Skeletal muscle satellite cell (primary cell): Measurements from ENCODE around the gene CASP9. TPM values are rescaled to one million over a fixed set of nuclear protein-coding genes. Genes with fewer than 3 reads are reported as not detected.
A peak's percentile ranks its signal among the peaks of the same experiment; 100 is the strongest.

ENCODE experiments used
- H3K27me3 ChIP-seq: 2 replicates; pipeline ENCODE4 v1.7.0; 2013; ENCODE audit warnings: low read length; ENCODE audit not compliant: control insufficient read depth, insufficient read depth
- H3K36me3 ChIP-seq: 2 replicates; pipeline ENCODE4 v1.7.0; 2013; ENCODE audit warnings: mild to moderate bottlenecking, control low read depth, low read length; ENCODE audit not compliant: insufficient read depth
- H3K4me1 ChIP-seq: 2 replicates; pipeline ENCODE4 v1.7.0; 2013; ENCODE audit warnings: low read length; ENCODE audit not compliant: control insufficient read depth, insufficient read depth
- H3K4me2 ChIP-seq: 2 replicates; pipeline ENCODE4 v1.7.0; 2013; ENCODE audit warnings: mild to moderate bottlenecking, low read length
- H3K4me3 ChIP-seq: 2 replicates; pipeline ENCODE4 v1.7.0; 2013; ENCODE audit warnings: low read length
- H3K9ac ChIP-seq: 2 replicates; pipeline ENCODE4 v1.7.0; 2013; ENCODE audit warnings: mild to moderate bottlenecking, low read depth, low read length, moderate library complexity
- H3K9me3 ChIP-seq: replicated peaks from 2 replicates; pipeline ENCODE4 v1.7.0; 2013; ENCODE audit warnings: mild to moderate bottlenecking, control low read depth, low read length
- total RNA-seq: library from RNA; depleted of rRNA; stranded (reverse); fragments of >200 nt; gene quantifications from 2 replicates; pipeline ENCODE4 v1.2.3, GENCODE V29; 2012; rRNA removed

The CASP9 gene
- 5.1 and 6.1 TPM in 2 replicates for total RNA-seq

GRCh38 chr1:15524021-15524282, at the start of gene CASP9:
CASP9 (minus strand) TSS chr1:15524215; CDS start chr1:15524200, 15 bp downstream.
- no peaks in the 10 kb centered on the region for H3K36me3 ChIP-seq
- H3K9ac ChIP-seq = peak within 1 kb of the TSS; percentile 91
- peak within 1 kb of the TSS; percentile 81 for H3K4me2 ChIP-seq
- H3K4me1 ChIP-seq = peaks cover 17% of the 10 kb centered on the region
- peak within 1 kb of the TSS; percentile 92 for H3K4me3 ChIP-seq
- H3K27me3 ChIP-seq = no peaks in the 10 kb centered on the region
- no peaks in the 10 kb centered on the region for H3K9me3 ChIP-seq

- no peak overlapping the region for H3K4me3 ChIP-seq
- H3K9ac ChIP-seq = no peak overlapping the region
- no peaks in the 10 kb centered on the region for H3K9me3 ChIP-seq
- H3K27me3 ChIP-seq = no peaks in the 10 kb centered on the region
- H3K36me3 ChIP-seq = peaks cover 29% of the 10 kb centered on the region
- H3K4me2 ChIP-seq = no peak overlapping the region
- H3K4me1 ChIP-seq = peaks cover 8% of the 10 kb centered on the region
Observed at GRCh38 chr1:15573477-15573876, 49.5 kb upstream of the CASP9 start.

DNA sequence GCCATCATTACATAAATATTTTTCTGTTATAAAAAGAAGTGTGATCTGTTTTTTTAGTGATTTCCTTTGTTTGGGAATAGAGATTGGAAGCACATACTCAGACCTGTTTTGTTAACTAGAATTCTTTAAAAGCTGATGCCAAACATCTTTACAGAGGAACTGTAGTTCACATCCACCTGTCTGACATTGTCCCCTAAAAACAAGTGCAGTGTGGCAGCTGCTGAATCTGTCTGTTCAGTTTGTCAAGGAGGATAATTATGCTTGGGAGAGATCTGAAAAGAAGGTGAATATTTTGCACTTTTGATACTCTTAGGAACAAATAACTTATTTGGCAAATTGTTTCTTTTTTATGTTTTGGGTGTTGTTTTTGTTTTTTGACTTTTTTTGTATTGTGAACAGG, 47.3 kb upstream of the CASP9 start:
- Histone ChIP-seq H3K4me2 (peak overlapping the region; percentile 42), H3K9me3 (no peaks in the 10 kb centered on the region), H3K9ac (no peak overlapping the region), H3K4me3 (no peak overlapping the region), H3K36me3 (peaks cover 51% of the 10 kb centered on the region), H3K27me3 (no peaks in the 10 kb centered on the region), H3K4me1 (peaks cover 8% of the 10 kb centered on the region)

DNA sequence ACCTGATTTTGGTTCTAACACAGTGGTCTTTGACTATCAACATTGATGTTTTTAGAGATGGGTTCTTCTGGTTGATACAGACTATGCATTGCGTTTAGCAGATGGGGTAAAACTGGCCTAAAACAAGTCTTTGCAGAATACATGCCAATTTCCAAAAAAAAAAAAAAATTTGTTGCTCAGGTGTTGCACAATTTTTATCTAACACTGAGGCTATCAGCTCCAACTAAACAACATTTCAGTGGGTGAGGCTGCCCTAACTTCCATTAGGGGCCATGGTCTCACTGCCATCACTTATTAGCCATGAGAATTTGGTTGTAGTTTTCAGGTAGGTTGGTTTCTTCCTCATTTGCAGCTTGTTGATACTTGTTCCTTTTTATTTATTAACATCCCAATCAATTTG, 46.8 kb upstream of the CASP9 start:
- no peak overlapping the region for H3K4me3 ChIP-seq
- H3K36me3 ChIP-seq = peaks cover 55% of the 10 kb centered on the region
- peaks cover 8% of the 10 kb centered on the region for H3K4me1 ChIP-seq
- H3K9me3 ChIP-seq = no peaks in the 10 kb centered on the region
- no peak overlapping the region for H3K9ac ChIP-seq
- H3K4me2 ChIP-seq = no peak overlapping the region
- H3K27me3 ChIP-seq = no peaks in the 10 kb centered on the region

- Histone ChIP-seq H3K9me3 (no peaks in the 10 kb centered on the region), H3K4me3 (no peak overlapping the region), H3K4me2 (no peak overlapping the region), H3K4me1 (peaks cover 8% of the 10 kb centered on the region), H3K27me3 (no peaks in the 10 kb centered on the region), H3K9ac (no peak overlapping the region), H3K36me3 (peaks cover 68% of the 10 kb centered on the region)
Observed at GRCh38 chr1:15568387-15569073, 44.5 kb upstream of the CASP9 start.

- Histone ChIP-seq H3K36me3 (peaks cover 36% of the 10 kb centered on the region), H3K27me3 (no peaks in the 10 kb centered on the region), H3K4me2 (no peak overlapping the region), H3K9me3 (no peaks in the 10 kb centered on the region), H3K4me3 (no peak overlapping the region), H3K4me1 (no peaks in the 10 kb centered on the region), H3K9ac (no peak overlapping the region)
Observed at GRCh38 chr1:15559189-15559810, 35.3 kb upstream of the CASP9 start.

- no peak overlapping the region for H3K9ac ChIP-seq
Observed at GRCh38 chr1:15558516-15558915, 34.5 kb upstream of the CASP9 start.

DNA sequence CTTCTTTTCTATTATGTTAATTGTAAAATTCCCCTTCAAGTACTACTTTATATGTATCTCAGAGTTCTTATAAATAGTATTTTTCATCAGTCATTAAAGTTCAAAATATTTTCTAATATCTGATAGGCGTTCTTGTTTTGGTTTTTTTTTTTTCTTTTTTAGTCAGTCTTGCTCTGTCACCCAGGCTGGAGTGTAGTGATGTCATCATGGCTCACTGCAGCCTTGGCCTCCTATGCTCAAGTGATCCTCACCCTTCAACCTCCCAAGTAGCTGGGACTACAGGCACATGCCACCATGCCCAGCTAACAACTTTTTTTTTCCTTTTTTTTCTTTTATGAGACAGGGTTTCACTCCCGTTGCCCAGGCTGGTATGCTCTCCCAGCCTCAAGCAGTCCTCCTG, 33.6 kb upstream of the CASP9 start:
- Histone ChIP-seq H3K4me2 (no peak overlapping the region), H3K4me1 (no peaks in the 10 kb centered on the region), H3K36me3 (peaks cover 25% of the 10 kb centered on the region)

More at GRCh38 chr1:15558516-15558915, 34.5 kb upstream of the CASP9 start:
- H3K27me3 ChIP-seq = no peaks in the 10 kb centered on the region
- no peaks in the 10 kb centered on the region for H3K4me1 ChIP-seq
- no peaks in the 10 kb centered on the region for H3K9me3 ChIP-seq
- H3K4me3 ChIP-seq = no peak overlapping the region
- H3K36me3 ChIP-seq = peaks cover 30% of the 10 kb centered on the region
- no peak overlapping the region for H3K4me2 ChIP-seq

GRCh38 chr1:15557008-15557407, 33.0 kb upstream of the CASP9 start:
- Histone ChIP-seq H3K27me3 (no peaks in the 10 kb centered on the region), H3K4me1 (no peaks in the 10 kb centered on the region), H3K4me3 (no peak overlapping the region), H3K4me2 (no peak overlapping the region), H3K9ac (no peak overlapping the region), H3K9me3 (no peaks in the 10 kb centered on the region), H3K36me3 (peaks cover 20% of the 10 kb centered on the region)

More for the DNA sequence above, 33.6 kb upstream of the CASP9 start:
- Histone ChIP-seq H3K4me3 (no peak overlapping the region), H3K9me3 (no peaks in the 10 kb centered on the region), H3K27me3 (no peaks in the 10 kb centered on the region), H3K9ac (no peak overlapping the region)

DNA sequence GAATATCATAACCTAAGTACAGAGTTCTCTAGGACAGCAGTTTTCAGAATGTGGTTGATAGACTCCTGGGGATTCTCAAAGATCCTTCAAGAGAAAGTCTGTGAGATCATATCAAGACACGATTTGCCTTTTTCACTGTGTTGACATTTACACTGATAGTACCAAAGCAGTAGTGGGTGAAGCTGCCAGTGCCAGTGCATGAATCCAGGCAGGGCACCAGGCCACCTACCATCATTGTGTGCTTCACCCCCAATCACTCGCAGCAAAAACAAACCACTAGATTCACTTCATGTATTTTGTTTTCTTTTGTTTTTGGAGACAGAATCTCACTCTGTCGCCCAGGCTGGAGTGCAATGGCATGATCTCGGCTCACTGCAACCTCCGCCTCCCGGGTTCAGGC, 26.6 kb upstream of the CASP9 start:
- Histone ChIP-seq H3K4me1 (no peaks in the 10 kb centered on the region), H3K4me2 (no peak overlapping the region), H3K9me3 (no peaks in the 10 kb centered on the region), H3K9ac (no peak overlapping the region), H3K27me3 (no peaks in the 10 kb centered on the region), H3K4me3 (no peak overlapping the region), H3K36me3 (peaks cover 29% of the 10 kb centered on the region)

DNA sequence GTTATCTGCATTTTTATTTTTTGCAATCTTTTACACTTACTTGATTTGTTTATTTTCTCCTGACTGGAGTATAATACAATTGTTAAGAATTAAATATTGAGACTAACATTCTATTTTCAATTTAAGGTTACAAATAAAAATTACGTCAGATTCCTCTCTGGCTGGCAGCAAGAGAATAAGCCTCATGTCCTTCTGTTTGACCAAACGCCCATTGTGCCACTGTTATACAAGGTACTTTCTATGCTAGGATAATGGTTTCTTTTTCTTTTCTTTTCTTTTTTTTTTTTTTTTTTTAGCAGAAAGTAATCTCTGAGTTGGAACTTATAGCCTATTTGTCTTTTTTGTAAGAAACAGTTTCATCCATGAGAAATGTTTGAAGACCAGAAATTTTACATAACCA, 22.6 kb upstream of the CASP9 start:
- H3K9ac ChIP-seq = no peak overlapping the region
- H3K4me3 ChIP-seq = no peak overlapping the region
- peaks cover 56% of the 10 kb centered on the region for H3K36me3 ChIP-seq

More for the DNA sequence above, 22.6 kb upstream of the CASP9 start:
- no peak overlapping the region for H3K4me2 ChIP-seq
- no peaks in the 10 kb centered on the region for H3K27me3 ChIP-seq
- peaks cover 3% of the 10 kb centered on the region for H3K4me1 ChIP-seq
- H3K9me3 ChIP-seq = no peaks in the 10 kb centered on the region
